OCI-LY3 (cell line): ENCODE data around the gene AFF1.
A peak's percentile ranks its signal among the peaks of the same experiment; 100 is the strongest.
"Not testable (repeated sequence)": the region's sequence is repeated elsewhere in the genome, so short reads cannot be mapped to it uniquely, and the experiment has no call there.

Source experiments
- H2AFZ ChIP-seq: fragments of 200-600, 300-600 bp; shearing (Covaris generic); 2 replicates; pipeline ENCODE4 v1.6.0; 2014; ENCODE audit warnings: antibody characterized with exemption, low read depth, low read length
- H3K27ac ChIP-seq: fragments of 200-600, 300-600 bp; sonication (generic); 2 replicates; pipeline ENCODE4 v1.5.1; 2014; ENCODE audit warnings: mild to moderate bottlenecking, low read length, moderate library complexity, mixed read lengths
- H3K27me3 ChIP-seq: fragments of 200-600, 300-600 bp; sonication (generic); 2 replicates; pipeline ENCODE4 v1.6.1; 2014; ENCODE audit warnings: low read depth, low read length, mixed read lengths
- H3K36me3 ChIP-seq: fragments of 200-600, 300-600 bp; sonication (generic); replicated peaks from 2 replicates; pipeline ENCODE3; 2014; ENCODE audit warnings: low read depth, low read length, mixed read lengths
- H3K4me1 ChIP-seq: fragments of 300-600, 200-600 bp; sonication (generic); 2 replicates; pipeline ENCODE4 v1.6.1; 2014; ENCODE audit warnings: low read length, mixed read lengths
- H3K4me2 ChIP-seq: fragments of 200-600, 300-600 bp; sonication (generic); 2 replicates; pipeline ENCODE4 v1.6.1; 2014; ENCODE audit warnings: low read length, mixed read lengths
- H3K4me3 ChIP-seq: fragments of 300-600, 200-600 bp; sonication (generic); 2 replicates; pipeline ENCODE4 v1.5.1; 2014; ENCODE audit warnings: antibody characterized with exemption, mild to moderate bottlenecking, low read length, moderate library complexity
- H3K79me2 ChIP-seq: fragments of 300-600, 200-600 bp; shearing (Covaris generic); 2 replicates; pipeline ENCODE4 v1.6.1; 2014; ENCODE audit warnings: mild to moderate bottlenecking, low read length, mixed read lengths
- H3K9ac ChIP-seq: fragments of 300-600, 200-600 bp; shearing (Covaris generic); 2 replicates; pipeline ENCODE4 v1.6.0; 2014; ENCODE audit warnings: mild to moderate bottlenecking, low read length, moderate library complexity
- H3K9me3 ChIP-seq: fragments of 200-600, 300-600 bp; shearing (Covaris generic); 2 replicates; pipeline ENCODE4 v1.6.1; 2014; ENCODE audit warnings: low read length, mixed read lengths; ENCODE audit not compliant: insufficient read depth
- H4K20me1 ChIP-seq: fragments of 200-600, 300-600 bp; sonication (generic); 2 replicates; pipeline ENCODE4 v1.6.1; 2016; ENCODE audit warnings: low read length, mixed read lengths; ENCODE audit not compliant: insufficient read depth
- EZH2phosphoT487 ChIP-seq: fragments of 200-600 bp; shearing (Covaris generic); IDR thresholded peaks from 2 replicates; pipeline ENCODE4 v1.6.1; 2018; ENCODE audit warnings: antibody characterized with exemption, mixed run types, low read depth
- TF ChIP-seq, protein P1 (sequence below): fragments of 200-600, 300-600 bp; sonication (generic); IDR thresholded peaks from 2 replicates; pipeline ENCODE4 v1.5.1; 2014; ENCODE audit warnings: antibody characterized with exemption, low read length, low read depth

Gene AFF1

DNA sequence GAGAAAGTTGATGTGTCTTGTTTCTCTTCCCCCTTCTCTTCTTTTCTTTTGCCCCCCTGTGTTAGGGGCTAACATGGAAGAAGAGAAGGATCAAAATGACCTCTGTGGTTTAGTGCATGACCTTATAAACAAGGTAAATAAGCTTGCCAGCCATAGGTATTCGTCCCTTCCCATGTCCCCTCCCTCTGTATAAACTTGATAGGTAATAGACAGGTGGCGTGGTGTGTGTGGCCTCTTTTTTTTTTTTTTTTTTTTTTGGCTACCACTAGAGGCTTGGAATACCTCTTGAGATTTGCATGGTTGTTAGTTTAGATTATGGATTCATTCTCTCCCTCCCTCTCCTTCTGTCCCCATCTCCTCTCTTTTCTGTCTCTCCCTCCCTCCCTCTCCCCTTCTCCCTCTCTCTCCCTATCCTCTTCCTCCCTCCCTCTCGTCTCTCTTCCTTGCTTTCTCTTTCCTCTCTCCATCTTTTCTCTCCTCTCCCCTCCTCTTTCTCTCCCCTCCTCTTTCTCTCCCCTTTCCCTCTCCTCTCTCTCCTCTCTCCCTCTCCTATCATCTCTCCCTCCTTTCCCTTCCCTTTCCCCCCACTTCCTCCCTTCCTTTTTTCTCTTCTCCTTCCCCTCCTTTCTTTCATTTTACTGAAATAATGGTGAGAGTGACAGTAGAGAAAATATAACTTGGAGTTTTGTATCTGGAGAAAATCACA, 134.4 kb downstream of the AFF1 start:
- peak overlapping the region; percentile 54; the same call in 1 of the 2 replicates for H3K9ac ChIP-seq
- H3K36me3 ChIP-seq = no peaks in the 10 kb centered on the region
- peak overlapping the region; percentile 99 for H3K4me2 ChIP-seq
- peak overlapping the region; percentile 73; the same call in 1 of the 2 replicates for H2AFZ ChIP-seq
- peaks cover 63% of the 10 kb centered on the region for H3K4me1 ChIP-seq
- peaks cover 37% of the 10 kb centered on the region for H3K79me2 ChIP-seq
- no peak for TF ChIP-seq EZH2phosphoT487
- TF ChIP-seq, protein P1, sequence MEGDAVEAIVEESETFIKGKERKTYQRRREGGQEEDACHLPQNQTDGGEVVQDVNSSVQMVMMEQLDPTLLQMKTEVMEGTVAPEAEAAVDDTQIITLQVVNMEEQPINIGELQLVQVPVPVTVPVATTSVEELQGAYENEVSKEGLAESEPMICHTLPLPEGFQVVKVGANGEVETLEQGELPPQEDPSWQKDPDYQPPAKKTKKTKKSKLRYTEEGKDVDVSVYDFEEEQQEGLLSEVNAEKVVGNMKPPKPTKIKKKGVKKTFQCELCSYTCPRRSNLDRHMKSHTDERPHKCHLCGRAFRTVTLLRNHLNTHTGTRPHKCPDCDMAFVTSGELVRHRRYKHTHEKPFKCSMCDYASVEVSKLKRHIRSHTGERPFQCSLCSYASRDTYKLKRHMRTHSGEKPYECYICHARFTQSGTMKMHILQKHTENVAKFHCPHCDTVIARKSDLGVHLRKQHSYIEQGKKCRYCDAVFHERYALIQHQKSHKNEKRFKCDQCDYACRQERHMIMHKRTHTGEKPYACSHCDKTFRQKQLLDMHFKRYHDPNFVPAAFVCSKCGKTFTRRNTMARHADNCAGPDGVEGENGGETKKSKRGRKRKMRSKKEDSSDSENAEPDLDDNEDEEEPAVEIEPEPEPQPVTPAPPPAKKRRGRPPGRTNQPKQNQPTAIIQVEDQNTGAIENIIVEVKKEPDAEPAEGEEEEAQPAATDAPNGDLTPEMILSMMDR = no peak
- peak overlapping the region; percentile 74 for H3K4me3 ChIP-seq
- H3K27me3 ChIP-seq = no peaks in the 10 kb centered on the region
- peak overlapping the region; percentile 83 for H3K27ac ChIP-seq
- H4K20me1 ChIP-seq = no peaks in the 10 kb centered on the region
- H3K9me3 ChIP-seq = no peaks in the 10 kb centered on the region

DNA sequence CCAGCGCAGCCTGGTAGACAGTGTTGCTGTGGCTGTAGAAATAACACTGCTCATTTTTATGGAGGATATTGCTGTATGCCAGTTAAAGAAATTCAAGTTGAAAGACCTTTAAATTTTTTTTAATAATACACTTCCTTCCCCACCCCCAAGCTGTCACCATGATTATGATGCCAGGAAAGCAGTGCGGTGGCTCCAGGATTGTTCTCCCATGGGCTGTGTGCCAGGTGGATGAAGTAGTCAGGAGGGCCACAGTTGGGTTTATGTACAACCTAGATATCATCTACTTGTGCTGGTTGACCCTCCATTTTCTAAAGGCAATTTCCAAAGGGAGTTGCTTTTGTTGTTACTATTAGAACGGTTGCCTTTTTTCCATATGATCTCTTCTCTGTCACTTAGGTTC, 136.6 kb downstream of the AFF1 start:
- H4K20me1 ChIP-seq = no peaks in the 10 kb centered on the region
- no peak overlapping the region for H3K9ac ChIP-seq
- H2AFZ ChIP-seq = no peak overlapping the region
- no peak overlapping the region for H3K4me3 ChIP-seq
- H3K36me3 ChIP-seq = no peaks in the 10 kb centered on the region
- no peak for TF ChIP-seq EZH2phosphoT487
- TF ChIP-seq, protein P1 = no peak
- peaks cover 50% of the 10 kb centered on the region for H3K79me2 ChIP-seq
- H3K9me3 ChIP-seq = no peaks in the 10 kb centered on the region
- no peaks in the 10 kb centered on the region for H3K27me3 ChIP-seq
- peaks cover 85% of the 10 kb centered on the region for H3K4me1 ChIP-seq
- peak overlapping the region; percentile 99 for H3K27ac ChIP-seq
- H3K4me2 ChIP-seq = peak overlapping the region; percentile 12; the same call in 1 of the 2 replicates

DNA sequence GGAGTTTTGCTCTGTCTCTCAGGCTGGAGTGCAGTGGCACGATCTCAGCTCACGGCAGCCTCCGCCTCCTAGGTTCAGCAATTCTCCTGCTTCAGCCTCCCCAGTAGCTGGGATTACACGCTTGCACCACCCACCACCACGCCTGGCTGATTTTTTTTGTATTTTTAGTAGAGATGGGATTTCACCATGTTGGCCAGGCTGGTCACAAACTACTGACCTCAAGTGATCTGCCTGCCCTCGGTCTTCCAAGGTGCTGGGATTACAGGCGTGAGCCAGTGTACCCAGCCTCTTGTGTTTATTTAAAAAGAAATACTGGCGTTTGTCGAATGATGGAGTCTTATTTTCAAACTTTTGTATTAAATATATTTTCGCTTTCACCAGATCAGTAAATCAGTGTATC, 137.7 kb downstream of the AFF1 start:
- not testable (repeated sequence) for H4K20me1 ChIP-seq, H2AFZ ChIP-seq, H3K27me3 ChIP-seq, H3K36me3 ChIP-seq, H3K9me3 ChIP-seq
- peaks cover 60% of the 10 kb centered on the region for H3K79me2 ChIP-seq
- peak overlapping the region; percentile 85 for H3K4me2 ChIP-seq
- H3K4me3 ChIP-seq = peak overlapping the region; percentile 68
- H3K9ac ChIP-seq = peak overlapping the region; percentile 80
- H3K4me1 ChIP-seq = peaks cover 85% of the 10 kb centered on the region
- H3K27ac ChIP-seq = peak overlapping the region; percentile 99

DNA sequence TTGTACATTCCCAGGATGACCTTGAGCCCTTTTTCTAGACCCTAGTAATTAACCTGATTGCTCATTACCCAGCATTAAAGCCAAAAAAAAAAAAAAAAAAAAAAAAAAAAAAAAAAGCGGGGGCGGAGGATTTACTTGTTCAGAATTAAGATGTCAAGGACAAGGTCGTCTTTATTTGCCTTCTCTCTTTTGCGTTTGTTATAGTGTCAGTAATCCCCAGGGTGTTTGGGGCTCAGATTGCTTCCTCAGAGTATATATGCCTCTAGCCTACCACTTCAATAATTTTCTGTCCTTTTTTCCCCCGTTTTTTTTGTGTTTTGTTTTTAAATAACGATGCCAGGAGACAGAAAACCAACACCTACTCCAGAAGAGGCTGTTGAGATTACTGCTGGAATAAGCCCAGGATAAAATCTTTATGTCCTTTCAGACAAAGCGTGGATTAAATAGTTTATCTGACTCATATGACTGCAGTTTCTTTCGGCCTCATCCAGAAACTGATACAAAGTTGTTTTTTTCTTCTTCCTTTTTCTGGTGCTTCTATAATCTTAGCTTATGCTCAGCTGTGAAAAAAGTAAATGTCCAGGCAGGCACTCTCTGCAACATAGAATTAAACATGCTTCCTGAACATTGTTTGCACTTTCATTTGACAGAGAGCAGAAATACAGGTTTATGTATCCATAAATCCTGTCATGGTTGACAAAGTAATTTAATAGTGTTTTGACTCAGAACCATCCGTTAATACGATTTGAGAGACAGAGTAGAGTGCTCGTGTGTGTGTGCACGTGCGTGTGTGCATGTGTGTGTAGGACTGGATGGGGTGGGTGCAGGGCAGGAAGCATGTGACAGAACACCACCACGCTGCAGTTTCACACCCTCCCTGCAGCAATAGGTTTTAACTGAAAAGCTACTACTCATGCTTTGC, 138.6 kb downstream of the AFF1 start:
- Histone ChIP-seq H2AFZ (no peak overlapping the region), H3K27ac (peak overlapping the region; percentile 99), H3K9ac (peak overlapping the region; percentile 80), H3K4me3 (peak overlapping the region; percentile 68), H3K4me1 (peaks cover 76% of the 10 kb centered on the region), H3K27me3 (no peaks in the 10 kb centered on the region), H3K9me3 (no peaks in the 10 kb centered on the region), H3K4me2 (peak overlapping the region; percentile 85), H4K20me1 (no peaks in the 10 kb centered on the region), H3K36me3 (no peaks in the 10 kb centered on the region), H3K79me2 (peaks cover 63% of the 10 kb centered on the region)
- TF ChIP-seq, protein P1 = no peak
- no peak for TF ChIP-seq EZH2phosphoT487
